K562 (cell line): Measurements from ENCODE around the gene MMRN2. TPM values are rescaled to one million over a fixed set of nuclear protein-coding genes. Genes with fewer than 3 reads are reported as not detected.
"Not testable (repeated sequence)": the region's sequence is repeated elsewhere in the genome, so short reads cannot be mapped to it uniquely, and the experiment has no call there.

Experiments
- ATF7 ChIP-seq: fragments of 450-650 bp; IDR thresholded peaks from 2 replicates; pipeline ENCODE4 v1.7.1; 2014; ENCODE audit warnings: mild to moderate bottlenecking, moderate library complexity
- CEBPG ChIP-seq, 3 experiments: fragments of 200-800 bp in 1 of 3; sonication (Bioruptor generic) in 1 of 3; sonication (generic) in 1 of 3; formaldehyde crosslinking in 1 of 3; IDR thresholded peaks in 2 of 3; conservative IDR thresholded peaks in 1 of 3; 2 replicates each; pipeline versions ENCODE4 v1.6.1 to v1.8.0; 2016 to 2022; ENCODE audit warnings: missing compliant biosample characterization in 2 of 3, missing genetic modification characterization in 2 of 3, mild to moderate bottlenecking in 1 of 3, missing genetic modification reagents in 1 of 3
- CREM ChIP-seq: IDR thresholded peaks from 2 replicates; pipeline ENCODE4 v1.6.1; 2014; ENCODE audit warnings: antibody characterized with exemption, low read depth
- DPF2 ChIP-seq: fragments of 450-650 bp; IDR thresholded peaks from 2 replicates; pipeline ENCODE4 v1.6.1; 2016
- FOXK2 ChIP-seq, 2 experiments: fragments of 450-650 bp; IDR thresholded peaks in 1 of 2; conservative IDR thresholded peaks in 1 of 2; 2 replicates each; pipeline ENCODE4 v1.6.1; 2016; ENCODE audit warnings: low read depth in 2 of 2, mild to moderate bottlenecking in 1 of 2
- JUN ChIP-seq, 2 experiments: sonication (generic) in 1 of 2; formaldehyde crosslinking in 1 of 2; IDR thresholded peaks; 2 replicates each; pipeline versions ENCODE4 v1.6.1 to v1.8.0; 2012 to 2022; ENCODE audit warnings: borderline replicate concordance in 2 of 2, mild to moderate bottlenecking in 2 of 2, improper control_type of control experiment in 1 of 2, low read depth in 1 of 2, low read length in 1 of 2, missing genetic modification reagents in 1 of 2
- JUND ChIP-seq, 2 experiments: IDR thresholded peaks; 2 replicates in 1 of 2; 3 replicates in 1 of 2; pipeline ENCODE4 v1.6.1; 2011; ENCODE audit warnings: borderline replicate concordance in 2 of 2, low read depth in 2 of 2, low read length in 2 of 2, improper control_type of control experiment in 1 of 2, missing biosample characterization in 1 of 2, missing genetic modification characterization in 1 of 2, missing genetic modification reagents in 1 of 2
- MEIS2 ChIP-seq: fragments of 450-650 bp; IDR thresholded peaks from 2 replicates; pipeline ENCODE4 v1.6.1; 2014; ENCODE audit warnings: mild to moderate bottlenecking; ENCODE audit not compliant: partially characterized antibody
- MYC ChIP-seq, 2 experiments: fragments of 250-450 bp in 1 of 2; sonication (Bioruptor Pico) in 1 of 2; IDR thresholded peaks; 2 replicates each; pipeline versions ENCODE4 v1.5.1 to v1.6.1; 2012 to 2021; ENCODE audit warnings: low read depth in 2 of 2, borderline replicate concordance in 1 of 2, improper control_type of control experiment in 1 of 2, low read length in 1 of 2, mild to moderate bottlenecking in 1 of 2, moderate library complexity in 1 of 2
- PHF8 ChIP-seq: fragments of 200-600 bp; sonication (generic); IDR thresholded peaks from 2 replicates; pipeline ENCODE4 v1.6.1; 2012; ENCODE audit warnings: mixed run types, mild to moderate bottlenecking, inconsistent platforms, low read length, moderate library complexity, borderline replicate concordance
- POLR2A ChIP-seq: fragments of 450-650 bp; conservative IDR thresholded peaks from 2 replicates; pipeline ENCODE4 v1.6.1; 2016
- POLR2B ChIP-seq: fragments of 450-650 bp; IDR thresholded peaks from 2 replicates; pipeline ENCODE4 v1.6.1; 2018; ENCODE audit warnings: low read depth; ENCODE audit not compliant: partially characterized antibody
- POLR2H ChIP-seq: IDR thresholded peaks from 2 replicates; pipeline ENCODE4 v1.6.1; 2016; ENCODE audit warnings: missing genetic modification characterization, low read depth, mild to moderate bottlenecking, control low read depth, missing compliant biosample characterization, moderate library complexity
- RBFOX2 ChIP-seq: fragments of 200-400 bp; formaldehyde crosslinking; IDR thresholded peaks from 2 replicates; pipeline ENCODE4 v1.6.1; 2017; ENCODE audit warnings: low read depth, mild to moderate bottlenecking, low read length, moderate library complexity
- RBM25 ChIP-seq: fragments of 200-400 bp; formaldehyde crosslinking; IDR thresholded peaks from 2 replicates; pipeline ENCODE4 v1.6.1; 2018; ENCODE audit warnings: low read length, low read depth, moderate library complexity; ENCODE audit not compliant: severe bottlenecking
- SMAD1 ChIP-seq: fragments of 150-350 bp; IDR thresholded peaks from 2 replicates; pipeline ENCODE4 v1.6.1; 2014; ENCODE audit warnings: low read length, low read depth; ENCODE audit not compliant: partially characterized antibody
- TBP ChIP-seq: optimal IDR thresholded peaks from 2 replicates; pipeline ENCODE3; 2011; ENCODE audit warnings: low read depth, low read length, improper control_type of control experiment
- ZNF592 ChIP-seq: fragments of 450-650 bp; IDR thresholded peaks from 2 replicates; pipeline ENCODE4 v1.6.1; 2017; ENCODE audit warnings: antibody characterized with exemption, mild to moderate bottlenecking
- polyA plus RNA-seq, 8 experiments: library from polyadenylated mRNA; depleted of rRNA in 4 of 8; stranded (reverse) in 5 of 8; unstranded in 3 of 8; fragments of >200 nt; fragmentation: Nextera tagmentation in 2 of 8; fragmentation: Illumina TruSeq in 1 of 8; extraction: Ambion mirVana in 2 of 8; extraction: Trizol in 1 of 8; gene quantifications; 2 replicates each; pipeline versions ENCODE4 v1.2.1 to v1.2.3, GENCODE V29; 2011 to 2014; ENCODE audit warnings: inconsistent platforms in 1 of 8, missing spikeins in 1 of 8
- total RNA-seq, 7 experiments: library from RNA; depleted of rRNA in 6 of 7; stranded (reverse); fragments of >200 nt in 6 of 7; fragmentation: Illumina TruSeq in 2 of 7; extraction: Trizol in 2 of 7; gene quantifications; 2 replicates each; pipeline versions ENCODE4 v1.2.1 to v1.2.3, GENCODE V29; 2011 to 2021; ENCODE audit warnings: low replicate concordance in 1 of 7
- TF ChIP-seq, protein P1 (sequence below): fragments of 450-650 bp; IDR thresholded peaks from 2 replicates; pipeline ENCODE4 v1.6.1; 2016

MMRN2 gene
- total and polyA plus RNA-seq, 9 of the 15 experiments (the other 6 are each of a cell fraction or from before 2014, with no cell fraction given) = 0.07 to 2.0 (median 1.2) TPM

- TF ChIP-seq MEIS2 (peak; percentile 27), PHF8 (peak; percentile 23; the same call in 1 of the 2 replicates), SMAD1 (peak; percentile 9), ZNF592 (0 out of 2 replicates have a peak, but pooled peaks have one; percentile 24), CREM (0 out of 2 replicates have a peak, but pooled peaks have one; percentile 25), POLR2H (tag) (peak; percentile 71), TBP (peak; percentile 43), RBFOX2 (peak; percentile 47; the same call in 1 of the 2 replicates), MYC (IDR thresholded peaks at IDR 0.05; ENCODE audit: low read depth, low read length) (peak; percentile 46), RBM25 (peak; percentile 50), FOXK2 (conservative IDR thresholded peaks at IDR 0.05 in 1 of 2, IDR thresholded peaks at IDR 0.05 in 1 of 2; ENCODE audit: low read depth in 2 of 2) (0 out of 4 replicates have a peak, but pooled peaks of 1 of the 2 experiments have one; percentile 17), CEBPG (CRISPR knock-in tag; IDR thresholded peaks at IDR 0.05) (peak; percentile 55; the same call in 1 of the 2 replicates), CEBPG (tag; conservative IDR thresholded peaks at IDR 0.05 in 1 of 2, IDR thresholded peaks at IDR 0.05 in 1 of 2) (peak in 1 of 2 experiments; percentile 66; a peak in 2 of 4 replicates), JUN (IDR thresholded peaks at IDR 0.05; ENCODE audit: borderline replicate concordance, low read depth, low read length) (peak; percentile 41; the same call in 1 of the 2 replicates), ATF7 (peak; percentile 92), POLR2A (peak; percentile 65), POLR2B (peak; percentile 43), DPF2 (0 out of 2 replicates have a peak, but pooled peaks have one; percentile 32), JUND (IDR thresholded peaks at IDR 0.05; ENCODE audit: borderline replicate concordance, low read depth, low read length) (peak; percentile 35; the same call in 1 of the 2 replicates), JUND (tag; IDR thresholded peaks at IDR 0.05; ENCODE audit: borderline replicate concordance, low read depth, low read length) (peak; percentile 47; the same call in 1 of the 3 replicates)
- TF ChIP-seq MYC (CRISPR knock-in tag; IDR thresholded peaks at IDR 0.05; ENCODE audit: borderline replicate concordance, low read depth); JUN (CRISPR knock-in tag; IDR thresholded peaks at IDR 0.05; ENCODE audit: borderline replicate concordance): not testable (repeated sequence)
- TF ChIP-seq, protein P1, sequence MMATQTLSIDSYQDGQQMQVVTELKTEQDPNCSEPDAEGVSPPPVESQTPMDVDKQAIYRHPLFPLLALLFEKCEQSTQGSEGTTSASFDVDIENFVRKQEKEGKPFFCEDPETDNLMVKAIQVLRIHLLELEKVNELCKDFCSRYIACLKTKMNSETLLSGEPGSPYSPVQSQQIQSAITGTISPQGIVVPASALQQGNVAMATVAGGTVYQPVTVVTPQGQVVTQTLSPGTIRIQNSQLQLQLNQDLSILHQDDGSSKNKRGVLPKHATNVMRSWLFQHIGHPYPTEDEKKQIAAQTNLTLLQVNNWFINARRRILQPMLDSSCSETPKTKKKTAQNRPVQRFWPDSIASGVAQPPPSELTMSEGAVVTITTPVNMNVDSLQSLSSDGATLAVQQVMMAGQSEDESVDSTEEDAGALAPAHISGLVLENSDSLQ = peak; percentile 43; the same call in 1 of the 2 replicates
Observed at GRCh38 chr10:86981020-86981419, 23.6 kb upstream of the MMRN2 start (continued).
